ENCODE data around the gene TBC1D3D. TPM values are rescaled to one million over a fixed set of nuclear protein-coding genes. Genes with fewer than 3 reads are reported as not detected.
"Not testable (repeated sequence)": the region's sequence is repeated elsewhere in the genome, so short reads cannot be mapped to it uniquely, and the experiment has no call there.

Gene TBC1D3D
- total RNA-seq = under 1 TPM; 0.20 to 0.26 TPM

DNA sequence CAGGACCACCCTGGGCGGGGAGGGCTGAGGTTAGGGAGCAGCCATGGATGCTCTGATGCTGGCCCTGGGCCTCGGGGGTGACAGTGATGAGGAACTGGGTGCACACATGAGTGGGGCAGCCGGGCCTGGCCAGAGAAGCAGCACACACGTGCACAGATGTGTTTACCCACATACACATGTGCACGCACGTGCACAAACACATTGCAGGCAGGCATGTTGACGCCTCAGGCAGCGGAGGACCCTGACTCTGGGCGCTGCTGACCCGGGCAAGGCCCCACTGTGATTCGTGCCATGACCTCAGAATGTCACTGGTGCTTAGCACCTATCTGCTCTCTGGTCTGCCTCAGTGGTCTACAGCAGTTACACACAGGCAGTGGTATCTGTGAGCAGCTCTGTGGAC, at the start of gene TBC1D3D:
Gene TBC1D3D (plus strand): TSS at position 301 of the 400 bp plus-strand sequence. CDS start 1,585 bp downstream, outside the sequence.
- H3K36me3 Mint-ChIP-seq (ENCODE audit: low read depth); H3K9me3 Mint-ChIP-seq; H3K4me1 Mint-ChIP-seq (ENCODE audit: low read depth); H3K27ac Mint-ChIP-seq; H3K4me3 Mint-ChIP-seq; DNase-seq; CTCF ChIA-PET; H3K27me3 Mint-ChIP-seq (ENCODE audit: low read depth); intact Hi-C loops (cut with micrococcal nuclease): not testable (repeated sequence)

DNA sequence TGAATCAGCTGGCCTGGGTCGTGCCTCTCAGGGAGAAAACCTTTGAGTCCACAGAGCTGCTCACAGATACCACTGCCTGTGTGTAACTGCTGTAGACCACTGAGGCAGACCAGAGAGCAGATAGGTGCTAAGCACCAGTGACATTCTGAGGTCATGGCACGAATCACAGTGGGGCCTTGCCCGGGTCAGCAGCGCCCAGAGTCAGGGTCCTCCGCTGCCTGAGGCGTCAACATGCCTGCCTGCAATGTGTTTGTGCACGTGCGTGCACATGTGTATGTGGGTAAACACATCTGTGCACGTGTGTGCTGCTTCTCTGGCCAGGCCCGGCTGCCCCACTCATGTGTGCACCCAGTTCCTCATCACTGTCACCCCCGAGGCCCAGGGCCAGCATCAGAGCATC, 14.8 kb upstream of the TBC1D3D start, which contains the start of gene TBC1D3L:
Gene TBC1D3L (minus strand): TSS at position 101 of the 400 bp plus-strand sequence. CDS start 1,540 bp downstream, outside the sequence.
- H3K27ac Mint-ChIP-seq; DNase-seq; H3K4me3 Mint-ChIP-seq; H3K27me3 Mint-ChIP-seq (ENCODE audit: low read depth); H3K4me1 Mint-ChIP-seq (ENCODE audit: low read depth); CTCF ChIA-PET; intact Hi-C loops (cut with micrococcal nuclease); H3K36me3 Mint-ChIP-seq (ENCODE audit: low read depth); H3K9me3 Mint-ChIP-seq: not testable (repeated sequence)

Other genes starting within 250 kb of the TBC1D3D start
- gene TBC1D3K, start 79.6 kb upstream of the TBC1D3D start, total RNA-seq = not detected
- 1 to 10 TPM; 7.1 TPM for gene TBC1D3L, start 14.9 kb upstream of the TBC1D3D start, total RNA-seq
- not detected for gene TBC1D3C, start 64.7 kb downstream of the TBC1D3D start, total RNA-seq
- gene TBC1D3E, start 124.0 kb downstream of the TBC1D3D start, total RNA-seq = not detected
- not detected for gene TBC1D3, start 188.6 kb downstream of the TBC1D3D start, total RNA-seq

Measured in activated naive CD4-positive, alpha-beta T cell treated with anti-CD3 and anti-CD28 coated beads for 36 hours (primary cell).